A549 (cell line): Measurements from ENCODE around the gene SLC12A9.

ENCODE experiments used
- CHD2 ChIP-seq: fragments of 150-350 bp; IDR thresholded peaks from 2 replicates; pipeline ENCODE4 v1.6.1; 2014; ENCODE audit warnings: low read length; ENCODE audit not compliant: partially characterized antibody
- KDM5A ChIP-seq: fragments of 200-600 bp; sonication (generic); IDR thresholded peaks from 2 replicates; pipeline ENCODE4 v1.6.1; 2016; ENCODE audit warnings: antibody characterized with exemption, mild to moderate bottlenecking
- NR3C1 ChIP-seq: fragments of >200 bp; sonication (Bioruptor Twin); formaldehyde crosslinking; IDR thresholded peaks from 3 replicates; pipeline ENCODE4 v1.6.1; 2017
- PBX3 ChIP-seq: IDR thresholded peaks from 2 replicates; pipeline ENCODE4 v1.6.1; 2012
- RCOR1 ChIP-seq: fragments of 150-350 bp; IDR thresholded peaks from 2 replicates; pipeline ENCODE4 v1.6.1; 2014; ENCODE audit warnings: antibody characterized with exemption, low read length, low read depth
- TF ChIP-seq, protein P1 (sequence below): fragments of >200 bp; sonication (Bioruptor Twin); formaldehyde crosslinking; IDR thresholded peaks from 3 replicates; pipeline ENCODE4 v1.5.1; 2016
- TF ChIP-seq, protein P2 (sequence below): IDR thresholded peaks from 2 replicates; pipeline ENCODE4 v1.6.1; 2012; ENCODE audit warnings: low read depth, borderline replicate concordance
- TF ChIP-seq, protein P3 (sequence below): fragments of 450-650 bp; IDR thresholded peaks from 2 replicates; pipeline ENCODE4 v1.6.1; 2014; ENCODE audit warnings: antibody characterized with exemption

DNA sequence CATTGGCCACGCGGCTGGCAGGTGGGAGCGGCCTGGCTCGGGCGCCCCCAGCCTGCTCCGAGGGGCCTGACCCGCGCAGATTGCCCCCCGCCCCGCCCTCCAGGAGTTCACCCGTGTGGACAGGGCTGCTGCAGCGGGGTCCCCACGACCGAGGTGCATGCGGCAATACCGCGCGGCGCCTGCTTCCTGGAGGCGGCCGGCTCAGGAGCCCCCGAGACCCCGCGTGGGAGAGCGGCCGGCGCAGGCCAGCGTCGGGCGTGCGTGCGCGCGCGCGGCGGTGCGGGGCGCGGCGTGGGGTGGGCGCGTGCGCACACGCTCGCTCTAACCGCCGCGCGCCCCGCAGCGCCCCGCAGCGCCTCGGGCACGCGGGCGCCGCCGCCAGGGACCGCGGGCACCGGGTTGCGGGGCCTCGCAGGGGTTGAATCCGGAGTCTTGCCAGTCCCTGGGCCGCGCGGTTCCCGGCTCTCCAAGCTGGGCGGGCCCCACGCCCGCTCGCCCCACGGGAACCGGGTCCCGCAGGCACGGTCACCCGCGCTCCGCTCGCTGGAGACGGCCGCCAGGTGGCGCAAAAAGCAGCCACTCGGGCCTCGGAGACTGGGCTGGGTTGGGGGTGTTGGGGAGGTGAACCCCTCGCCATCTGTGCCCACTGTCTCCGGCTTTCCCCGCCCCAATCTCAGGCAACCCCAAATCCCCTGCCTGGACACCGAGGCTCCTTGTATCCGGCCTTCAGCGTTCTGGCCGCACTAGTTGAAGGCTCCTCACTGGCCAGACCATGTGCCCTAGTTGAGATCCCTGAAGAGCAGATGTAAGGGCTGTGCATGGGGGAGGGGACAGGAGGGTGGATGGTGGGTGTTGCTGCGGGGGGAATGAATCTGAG, 44.5 kb downstream of the SLC12A9 start:
- TF ChIP-seq, protein P1, sequence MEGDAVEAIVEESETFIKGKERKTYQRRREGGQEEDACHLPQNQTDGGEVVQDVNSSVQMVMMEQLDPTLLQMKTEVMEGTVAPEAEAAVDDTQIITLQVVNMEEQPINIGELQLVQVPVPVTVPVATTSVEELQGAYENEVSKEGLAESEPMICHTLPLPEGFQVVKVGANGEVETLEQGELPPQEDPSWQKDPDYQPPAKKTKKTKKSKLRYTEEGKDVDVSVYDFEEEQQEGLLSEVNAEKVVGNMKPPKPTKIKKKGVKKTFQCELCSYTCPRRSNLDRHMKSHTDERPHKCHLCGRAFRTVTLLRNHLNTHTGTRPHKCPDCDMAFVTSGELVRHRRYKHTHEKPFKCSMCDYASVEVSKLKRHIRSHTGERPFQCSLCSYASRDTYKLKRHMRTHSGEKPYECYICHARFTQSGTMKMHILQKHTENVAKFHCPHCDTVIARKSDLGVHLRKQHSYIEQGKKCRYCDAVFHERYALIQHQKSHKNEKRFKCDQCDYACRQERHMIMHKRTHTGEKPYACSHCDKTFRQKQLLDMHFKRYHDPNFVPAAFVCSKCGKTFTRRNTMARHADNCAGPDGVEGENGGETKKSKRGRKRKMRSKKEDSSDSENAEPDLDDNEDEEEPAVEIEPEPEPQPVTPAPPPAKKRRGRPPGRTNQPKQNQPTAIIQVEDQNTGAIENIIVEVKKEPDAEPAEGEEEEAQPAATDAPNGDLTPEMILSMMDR: peak; percentile 90
- TF ChIP-seq, protein P2, sequence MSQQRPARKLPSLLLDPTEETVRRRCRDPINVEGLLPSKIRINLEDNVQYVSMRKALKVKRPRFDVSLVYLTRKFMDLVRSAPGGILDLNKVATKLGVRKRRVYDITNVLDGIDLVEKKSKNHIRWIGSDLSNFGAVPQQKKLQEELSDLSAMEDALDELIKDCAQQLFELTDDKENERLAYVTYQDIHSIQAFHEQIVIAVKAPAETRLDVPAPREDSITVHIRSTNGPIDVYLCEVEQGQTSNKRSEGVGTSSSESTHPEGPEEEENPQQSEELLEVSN: no peak
- no peak for TF ChIP-seq CHD2
- TF ChIP-seq, protein P3, sequence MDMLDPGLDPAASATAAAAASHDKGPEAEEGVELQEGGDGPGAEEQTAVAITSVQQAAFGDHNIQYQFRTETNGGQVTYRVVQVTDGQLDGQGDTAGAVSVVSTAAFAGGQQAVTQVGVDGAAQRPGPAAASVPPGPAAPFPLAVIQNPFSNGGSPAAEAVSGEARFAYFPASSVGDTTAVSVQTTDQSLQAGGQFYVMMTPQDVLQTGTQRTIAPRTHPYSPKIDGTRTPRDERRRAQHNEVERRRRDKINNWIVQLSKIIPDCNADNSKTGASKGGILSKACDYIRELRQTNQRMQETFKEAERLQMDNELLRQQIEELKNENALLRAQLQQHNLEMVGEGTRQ: no peak
- no peak for TF ChIP-seq KDM5A
- TF ChIP-seq RCOR1: no peak
- TF ChIP-seq NR3C1: no peak
- no peak for TF ChIP-seq PBX3
